HG03575 (cell line): ENCODE data around the gene HECTD3.
"Not testable (repeated sequence)": the region's sequence is repeated elsewhere in the genome, so short reads cannot be mapped to it uniquely, and the experiment has no call there.

Experiments
- ATAC-seq: cut with Tn5 transposase; IDR thresholded peaks from one replicate; pipeline ENCODE4 v1.9.1; 2021; ENCODE audit not compliant: unreplicated experiment, insufficient number of reproducible peaks, low FRiP score; ENCODE audit errors: extremely low read depth

Gene HECTD3

DNA sequence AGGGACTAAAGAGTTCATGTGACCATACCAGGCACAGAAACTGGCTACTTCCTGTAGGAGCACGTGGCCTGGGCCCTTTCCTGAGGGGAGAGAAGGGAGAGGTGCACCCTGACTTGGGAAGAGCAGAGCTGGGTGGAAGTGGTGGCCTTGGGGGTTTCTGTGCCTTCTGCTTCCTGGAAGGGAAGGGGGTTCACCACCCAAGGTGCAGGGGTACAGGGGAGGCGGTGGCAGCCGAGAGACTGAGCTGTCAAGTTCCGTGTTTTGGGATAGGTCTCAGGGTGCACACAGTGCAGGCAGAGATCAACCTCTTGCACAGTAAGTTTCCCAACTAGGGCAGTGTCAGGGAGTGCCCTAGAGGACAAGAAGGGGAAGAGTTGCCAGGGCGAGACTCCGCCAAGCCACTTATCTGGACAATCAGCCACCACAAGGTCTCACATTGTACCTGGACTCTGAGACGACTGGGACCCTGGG is 10.1 kb downstream of the HECTD3 start:
- no peak for ATAC-seq

DNA sequence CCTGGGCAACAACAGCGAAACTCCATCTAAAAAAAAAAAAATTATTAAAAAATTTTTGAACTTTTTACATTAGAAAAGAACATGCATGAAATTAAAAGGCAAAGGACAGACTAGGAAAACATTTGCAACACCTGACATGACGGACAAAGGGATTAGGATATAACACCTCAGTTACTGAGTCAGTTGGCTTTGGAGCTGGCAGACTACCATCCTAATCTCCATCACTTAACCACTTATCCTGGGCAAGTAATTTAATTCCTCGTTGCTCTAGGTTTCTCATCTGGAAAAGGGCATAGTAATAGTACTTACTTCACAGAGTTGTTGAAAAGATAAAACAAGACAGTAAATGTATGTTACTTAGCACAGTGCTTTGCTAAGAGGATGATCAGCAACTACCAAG is 11.9 kb downstream of the HECTD3 start:
- no peak for ATAC-seq

DNA sequence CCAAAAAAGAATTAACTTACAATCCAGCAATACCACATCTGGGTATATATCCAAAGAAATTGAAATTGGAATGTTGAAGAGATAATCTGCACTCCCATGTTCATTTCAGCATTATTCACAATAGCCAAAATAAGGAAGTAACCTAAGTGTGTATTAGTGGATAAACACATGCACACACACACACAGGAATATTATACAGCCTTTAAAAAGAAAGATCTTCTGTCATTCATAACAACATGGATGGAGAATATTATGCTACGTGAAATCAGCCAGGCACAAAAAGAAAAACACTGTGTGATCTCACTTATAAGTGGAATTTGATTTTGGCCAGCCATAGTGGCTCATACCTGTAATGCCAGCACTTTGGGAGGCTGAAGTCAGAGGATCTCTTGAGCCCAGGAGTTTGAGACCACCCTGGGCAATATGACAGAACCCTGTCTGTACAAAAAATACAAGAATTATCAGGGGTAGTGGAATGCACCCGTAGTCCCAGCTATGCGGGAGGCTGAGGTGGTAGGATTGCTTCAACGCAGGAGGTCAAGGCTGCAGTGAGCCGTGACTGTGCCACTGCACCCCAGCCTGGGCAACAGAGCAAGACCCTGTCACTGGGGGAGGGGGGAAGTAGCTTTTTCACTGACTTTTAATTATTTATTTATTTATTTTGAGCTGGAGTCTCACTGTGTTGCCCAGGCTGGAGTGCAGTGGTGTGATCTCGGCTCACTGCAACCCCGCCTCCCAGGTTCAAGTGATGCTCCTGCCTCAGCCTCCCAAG is 15.5 kb downstream of the HECTD3 start:
- no peak for ATAC-seq

DNA sequence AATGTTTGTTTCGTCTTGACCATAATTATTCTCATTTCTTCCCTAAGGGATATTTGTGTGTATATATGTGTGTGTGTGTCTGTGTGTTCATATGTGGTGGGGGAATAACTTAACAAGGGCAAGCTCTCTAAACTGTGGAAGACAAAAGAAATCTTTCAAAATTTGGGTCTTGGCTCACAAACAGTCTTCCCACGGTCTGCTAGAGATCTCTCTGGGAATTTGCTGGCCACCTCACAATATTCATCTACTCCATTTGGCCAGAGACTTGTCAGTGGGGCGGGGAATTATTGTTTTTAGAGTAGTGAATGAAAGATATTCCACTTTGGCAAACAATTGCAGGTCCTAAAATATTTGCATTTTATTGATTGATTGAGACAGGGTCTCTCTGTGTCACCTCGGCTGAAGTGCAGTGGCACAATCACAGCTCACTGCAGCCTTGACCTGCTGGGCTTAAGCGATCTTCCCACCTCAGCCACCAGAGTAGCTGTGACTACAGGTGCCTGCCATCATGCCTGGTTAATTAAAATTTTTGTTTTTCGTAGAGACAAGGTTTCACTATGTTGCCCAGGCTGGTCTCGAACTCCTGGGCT is 16.7 kb downstream of the HECTD3 start:
- no peak for ATAC-seq

DNA sequence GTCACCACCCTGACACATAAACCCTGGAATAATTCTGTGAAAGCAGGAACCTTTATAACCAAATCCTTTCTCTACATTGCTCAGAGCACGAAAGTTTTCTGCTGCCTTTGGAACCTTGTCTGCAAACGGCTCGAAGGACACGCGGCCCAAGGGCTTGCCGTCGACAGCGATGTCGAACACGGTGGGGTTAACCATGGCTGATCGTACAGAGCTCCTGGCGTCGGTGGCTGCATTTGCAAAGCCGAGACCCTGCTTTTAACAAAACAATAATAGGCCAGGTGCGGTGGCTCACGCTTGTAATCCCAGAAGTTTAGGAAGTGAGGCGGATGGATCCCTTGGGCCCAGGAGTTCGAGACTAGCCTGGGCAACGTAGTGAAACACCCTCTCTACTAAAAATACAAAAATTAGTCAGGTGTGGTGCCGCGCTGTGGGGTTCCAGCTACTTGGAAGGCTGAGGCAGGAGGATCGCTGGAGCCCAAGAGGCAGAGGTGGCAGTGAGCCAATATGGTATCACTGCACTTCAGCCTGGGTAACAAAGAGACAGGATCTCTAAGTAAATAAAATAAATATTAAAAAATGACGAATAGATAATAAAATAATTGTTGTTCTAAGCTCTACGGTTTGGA is 22.5 kb downstream of the HECTD3 start:
- ATAC-seq = no peak

DNA sequence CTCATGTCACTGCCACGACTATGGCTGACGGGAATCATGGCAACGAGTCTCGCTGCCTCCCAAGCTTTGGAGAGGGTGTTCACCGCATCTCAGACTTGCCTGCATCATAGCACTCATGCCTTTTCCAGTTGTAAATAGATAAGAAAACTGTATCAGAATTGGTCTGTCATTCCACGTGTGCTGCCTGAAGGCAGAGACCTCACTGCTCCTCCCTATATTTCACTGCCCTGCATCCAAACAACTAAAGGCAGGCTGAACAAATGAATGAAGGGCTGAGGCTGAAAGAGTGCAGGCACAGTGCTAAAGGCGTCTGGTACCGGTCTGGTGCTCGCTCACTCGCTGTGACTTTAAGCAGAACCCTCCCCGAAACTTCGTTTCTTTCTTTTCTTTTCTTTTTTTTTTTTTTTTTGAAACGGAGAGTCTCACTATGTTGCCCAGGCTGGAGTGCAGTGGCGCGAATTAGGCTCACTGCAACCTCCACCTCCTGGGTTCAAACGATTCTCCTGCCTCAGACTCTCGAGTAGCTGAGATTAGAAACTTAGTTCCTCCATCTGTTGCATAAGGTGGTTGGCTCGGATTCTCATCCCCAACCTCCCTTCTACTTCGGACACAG is 25.3 kb downstream of the HECTD3 start:
- no peak for ATAC-seq

DNA sequence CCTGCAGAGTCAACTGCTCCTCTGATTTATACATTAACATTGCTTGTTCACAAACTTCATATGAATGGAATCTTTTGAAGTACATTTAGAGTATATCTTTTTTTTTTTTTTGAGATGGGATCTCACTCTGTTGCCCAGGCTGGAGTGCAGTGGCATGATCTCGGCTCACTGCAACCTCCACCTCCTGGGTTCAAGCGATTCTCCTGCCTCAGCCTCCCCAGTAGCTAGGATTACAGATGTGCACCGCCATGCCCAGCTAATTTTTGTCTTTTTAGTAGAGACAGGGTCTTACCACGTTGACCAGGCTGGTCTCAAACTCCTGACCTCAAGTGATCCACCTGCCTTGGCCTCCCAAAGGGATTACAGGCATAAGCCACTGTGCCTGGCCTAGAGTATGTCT is 33.8 kb downstream of the HECTD3 start:
- ATAC-seq = not testable (repeated sequence)

DNA sequence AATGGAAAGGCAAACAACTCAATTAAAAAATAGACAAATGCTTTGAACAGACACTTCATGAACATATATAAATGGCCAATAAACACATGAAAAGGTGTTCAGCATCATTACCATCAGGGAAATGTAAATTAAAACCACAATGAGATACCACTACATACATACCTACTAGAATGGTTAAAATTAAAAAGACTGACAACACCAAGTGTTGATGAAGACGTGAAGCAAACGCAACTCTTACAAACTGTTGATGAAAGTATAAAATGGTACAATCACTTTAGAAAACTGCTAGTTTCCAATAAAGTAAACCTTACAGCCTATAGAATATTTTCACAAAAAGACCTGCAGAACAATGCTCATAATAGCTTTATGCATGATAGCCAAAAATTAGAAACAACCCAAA is 34.9 kb downstream of the HECTD3 start:
- no peak for ATAC-seq

DNA sequence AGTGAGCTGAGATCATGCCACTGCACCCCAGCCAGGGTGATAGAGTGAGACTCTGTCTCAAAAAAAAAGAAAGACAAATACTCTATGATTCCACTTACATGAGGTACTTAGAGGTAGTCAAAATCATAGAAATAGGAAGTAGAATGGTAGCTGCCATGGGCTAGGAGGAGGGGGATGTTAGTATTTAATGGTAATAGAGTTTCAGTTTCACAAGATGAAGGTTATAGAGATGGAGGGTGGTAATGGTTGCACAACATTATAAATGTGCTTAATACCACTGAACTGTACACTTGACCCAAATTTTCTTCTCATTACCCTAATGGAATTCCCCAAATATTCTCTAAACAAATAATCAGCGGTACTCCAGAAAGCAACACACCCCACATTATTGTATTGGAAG is 37.5 kb downstream of the HECTD3 start:
- no peak for ATAC-seq

DNA sequence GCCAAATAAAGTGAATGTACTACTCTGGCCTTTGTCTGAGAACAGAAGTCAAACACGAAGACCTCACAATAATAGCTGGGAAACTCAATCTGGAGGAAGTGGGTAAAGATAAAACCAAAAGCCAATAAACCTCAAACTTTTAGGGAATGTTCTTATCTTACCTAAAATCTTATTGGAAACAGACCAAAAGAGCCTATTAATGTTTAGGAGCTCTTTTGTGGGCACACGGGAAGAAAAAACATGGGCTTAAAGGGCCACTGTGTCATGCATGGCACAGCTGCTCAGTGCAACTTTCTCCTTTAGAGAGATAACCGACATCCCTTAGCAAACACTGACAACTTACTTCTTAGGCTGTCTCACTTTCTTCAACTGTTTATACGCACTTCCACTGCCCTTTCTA is 40.8 kb downstream of the HECTD3 start:
- ATAC-seq = no peak

DNA sequence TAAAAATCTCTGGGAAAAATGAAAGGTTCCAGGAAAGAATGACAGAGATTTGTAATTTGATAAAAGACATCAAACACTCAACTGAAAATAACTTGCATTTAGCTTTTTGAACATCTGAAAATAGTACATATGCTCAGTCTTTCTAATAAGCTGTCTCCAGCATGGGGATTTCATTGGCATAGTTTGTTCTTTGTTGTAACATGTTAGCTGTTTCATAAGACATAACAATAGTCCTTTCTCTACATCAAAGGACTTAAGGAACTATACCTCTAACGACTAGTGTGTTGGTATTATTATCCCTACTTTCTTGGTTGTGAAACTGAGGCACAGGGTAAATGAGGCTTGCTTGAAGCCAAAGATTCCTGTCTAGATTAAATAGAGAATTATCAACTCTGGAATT is 46.7 kb downstream of the HECTD3 start:
- no peak for ATAC-seq

DNA sequence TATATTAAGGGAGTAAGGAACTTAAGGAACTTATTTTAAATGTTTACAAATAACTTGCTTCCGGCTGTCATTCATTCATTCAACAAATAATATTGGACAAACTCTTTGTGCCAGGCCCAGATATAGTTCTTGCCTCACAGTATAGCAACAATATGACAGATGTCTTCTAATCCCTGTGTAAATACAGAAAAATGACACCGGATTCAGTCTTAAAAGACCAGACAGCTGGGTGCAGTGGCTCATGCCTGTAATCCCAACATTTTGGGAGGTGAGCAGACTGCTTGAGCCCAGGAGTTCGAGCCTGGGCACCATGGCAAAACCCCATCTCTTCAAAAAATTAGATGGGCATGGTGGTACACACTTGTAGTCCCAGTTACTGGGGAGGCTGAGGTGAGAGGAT is 48.4 kb downstream of the HECTD3 start:
- no peak for ATAC-seq

DNA sequence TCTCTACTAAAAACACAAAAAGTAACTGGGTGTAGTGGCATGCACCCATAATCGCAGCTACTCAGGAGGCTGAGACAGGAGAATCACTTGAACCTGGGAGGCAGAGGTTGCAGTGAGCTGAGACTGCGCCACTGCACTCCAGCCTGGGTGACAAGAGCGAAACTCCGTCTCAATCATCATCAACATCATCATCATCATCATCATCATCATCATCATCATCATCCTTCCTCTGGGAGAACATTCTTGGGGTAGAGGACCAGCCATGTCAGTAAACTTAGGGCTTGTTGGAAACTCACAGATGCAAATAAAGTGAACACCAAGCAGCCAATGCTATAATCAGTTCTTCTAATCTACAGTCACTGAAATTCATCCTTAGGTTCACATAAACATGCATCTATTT is 49.1 kb downstream of the HECTD3 start:
- ATAC-seq = not testable (repeated sequence)

DNA sequence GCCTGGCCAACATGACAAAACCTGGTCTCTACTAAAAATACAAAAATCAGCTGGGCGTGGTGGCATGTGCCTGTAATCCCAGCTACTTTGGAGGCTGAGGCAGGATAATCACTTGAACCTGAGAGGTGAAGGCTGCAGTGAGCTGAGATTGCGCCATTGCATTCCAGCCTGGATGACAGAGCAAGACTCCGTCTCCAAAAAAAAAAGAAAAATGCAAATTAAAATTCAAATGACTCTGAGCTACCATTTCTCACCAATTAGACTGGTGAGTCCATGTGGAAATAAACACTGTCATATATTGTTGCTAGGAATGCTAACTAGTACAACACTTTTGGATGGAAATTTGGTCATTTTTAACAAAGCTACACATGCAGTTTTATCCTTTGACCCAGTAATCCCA is 53.6 kb downstream of the HECTD3 start:
- not testable (repeated sequence) for ATAC-seq

DNA sequence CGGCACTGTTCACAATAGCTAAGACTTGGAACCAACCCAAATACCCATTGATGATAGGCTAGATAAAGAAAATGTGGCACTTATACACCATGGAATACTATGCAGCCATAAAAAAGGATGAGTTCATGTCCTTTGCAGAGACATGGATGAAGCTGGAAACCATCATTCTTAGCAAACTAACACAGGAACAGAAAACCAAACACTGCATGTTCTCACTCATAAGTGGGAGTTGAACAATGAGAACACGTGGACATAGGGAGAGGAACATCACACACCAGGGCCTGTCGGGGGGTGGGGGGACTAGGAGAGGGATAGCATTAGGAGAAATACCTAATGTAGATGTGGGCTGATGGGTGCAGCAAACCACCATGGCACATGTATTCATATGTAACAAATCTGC is 55.0 kb downstream of the HECTD3 start:
- ATAC-seq = not testable (repeated sequence)
